HTR-8/SVneo (cell line): ENCODE data around the gene WASHC4.
A peak's percentile ranks its signal among the peaks of the same experiment; 100 is the strongest.
"Not testable (repeated sequence)": the region's sequence is repeated elsewhere in the genome, so short reads cannot be mapped to it uniquely, and the experiment has no call there.

Source experiments
- DNase-seq: peaks from one replicate; pipeline ENCODE4 v3.0.0; 2011; ENCODE audit warnings: low spot score, mixed read lengths; ENCODE audit not compliant: insufficient read length
- FAIRE-seq: peaks from 2 replicates; lab custom pipeline; 2011; peaks lifted over from hg19 to GRCh38; lab: Jason Lieb, UNC

The WASHC4 gene

DNA sequence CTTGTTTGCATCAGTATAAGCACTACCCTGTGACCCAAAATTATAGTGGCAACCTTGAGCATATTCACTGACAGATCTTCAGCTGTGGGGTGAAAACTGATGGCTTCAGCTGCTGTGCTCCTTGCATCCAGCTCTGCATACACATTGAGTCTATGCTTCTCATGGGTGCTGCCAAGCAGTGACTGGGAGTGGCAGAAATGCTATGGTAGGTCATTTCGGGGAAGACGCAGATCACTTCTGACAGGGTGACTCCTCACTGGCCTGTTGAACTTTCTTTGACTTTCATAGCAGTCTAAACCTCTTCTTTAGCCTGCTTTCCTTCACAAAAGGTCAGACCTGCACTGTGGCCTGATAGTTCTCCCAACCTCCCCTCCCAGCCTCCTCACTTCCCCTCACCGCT, 17.7 kb upstream of the WASHC4 start:
- DNase-seq (no peak), FAIRE-seq (no peak)

DNA sequence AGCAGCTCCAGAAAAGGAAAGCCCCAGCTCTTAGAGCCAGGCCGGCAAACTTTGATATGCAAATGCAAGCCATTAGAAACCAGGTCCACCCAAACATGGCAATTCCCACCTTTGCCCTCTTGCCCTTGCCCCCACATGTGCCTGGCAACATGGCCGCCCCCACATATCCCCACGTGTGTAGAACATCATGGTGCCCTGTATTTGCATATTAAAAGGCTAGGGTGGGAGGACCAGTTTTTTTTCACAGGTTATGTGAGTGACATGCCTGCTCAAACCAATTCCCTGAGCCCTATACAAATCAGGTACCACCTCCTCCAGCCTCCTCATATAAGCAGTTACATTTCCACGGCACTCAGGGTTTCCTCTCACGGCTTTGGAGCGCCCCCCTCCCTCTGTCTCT, 17.2 kb upstream of the WASHC4 start:
- FAIRE-seq (no peak), DNase-seq (no peak)

DNA sequence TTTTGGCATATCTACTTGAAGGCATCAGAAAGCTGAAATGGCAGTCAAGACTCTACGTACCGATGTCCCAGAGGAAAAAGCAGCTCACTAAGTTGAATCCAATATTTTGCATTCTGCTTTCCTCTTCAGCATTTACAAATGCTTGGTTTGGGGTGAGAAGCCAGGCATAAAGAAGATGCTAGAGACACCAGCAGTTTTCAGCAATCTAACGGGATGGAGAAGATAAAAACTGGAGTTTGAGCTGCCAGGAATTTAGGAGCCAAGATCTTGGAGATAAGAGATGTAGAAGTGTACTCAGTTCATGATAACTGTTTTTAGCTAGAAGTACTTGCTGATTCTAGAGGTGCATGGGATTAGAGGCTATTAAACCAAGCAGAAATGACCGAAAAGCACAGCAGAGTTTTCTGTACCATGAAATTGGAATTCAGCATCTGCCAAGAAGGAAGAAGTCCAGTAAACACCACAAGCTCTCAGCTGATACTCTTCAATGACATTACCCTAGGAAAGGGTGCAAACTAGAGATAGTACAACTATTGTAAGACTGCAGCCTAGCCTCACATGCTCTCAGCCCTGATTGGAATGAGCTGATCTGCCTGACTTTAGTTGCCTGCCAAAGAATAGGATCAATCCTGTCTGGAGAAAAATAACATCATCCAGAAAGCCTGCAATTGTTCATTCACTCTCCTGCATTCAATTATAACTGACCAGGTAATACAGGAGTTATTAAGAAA, 15.9 kb upstream of the WASHC4 start:
- no peak for DNase-seq
- no peak for FAIRE-seq

DNA sequence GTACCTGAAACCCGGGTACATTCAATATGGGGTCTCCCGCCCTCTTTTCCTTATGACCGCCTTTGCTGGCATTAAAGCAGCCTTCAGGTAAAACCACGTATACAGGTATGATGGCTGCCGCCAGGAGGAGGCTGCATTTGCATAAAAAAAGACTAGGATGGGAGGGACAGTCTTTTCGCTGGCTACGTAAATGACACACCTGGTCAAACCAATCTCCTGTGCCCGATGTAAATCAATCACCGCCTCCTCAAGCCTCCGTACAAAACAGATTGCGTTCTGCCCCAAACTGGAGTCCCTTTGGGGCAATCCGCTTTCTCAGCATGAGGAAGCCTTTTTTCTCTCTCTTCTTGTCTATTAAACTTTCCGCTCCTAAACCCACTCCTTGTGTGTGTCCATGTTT, 15.2 kb upstream of the WASHC4 start:
- no peak for DNase-seq

DNA sequence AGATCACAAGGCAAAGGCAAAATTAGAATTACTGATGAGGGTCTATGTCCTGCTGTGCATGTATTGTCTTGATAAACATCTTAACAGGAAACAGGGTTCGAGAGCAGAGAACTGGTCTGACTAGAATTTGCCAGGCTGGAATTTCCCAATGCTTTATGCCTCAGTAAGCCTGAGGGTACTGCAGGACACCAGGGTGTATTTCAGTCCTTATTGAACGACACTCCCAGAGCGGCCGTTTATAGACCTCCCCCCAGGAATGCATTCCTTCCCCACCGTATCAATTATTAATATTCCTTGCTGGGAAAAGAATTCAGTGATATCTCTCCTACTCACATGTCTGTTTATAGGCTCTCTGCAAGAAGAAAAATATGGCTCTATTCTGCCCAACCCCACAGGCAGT, 12.2 kb upstream of the WASHC4 start:
- not testable (repeated sequence) for FAIRE-seq, DNase-seq

More for the DNA sequence above, 15.2 kb upstream of the WASHC4 start:
- no peak for FAIRE-seq

DNA sequence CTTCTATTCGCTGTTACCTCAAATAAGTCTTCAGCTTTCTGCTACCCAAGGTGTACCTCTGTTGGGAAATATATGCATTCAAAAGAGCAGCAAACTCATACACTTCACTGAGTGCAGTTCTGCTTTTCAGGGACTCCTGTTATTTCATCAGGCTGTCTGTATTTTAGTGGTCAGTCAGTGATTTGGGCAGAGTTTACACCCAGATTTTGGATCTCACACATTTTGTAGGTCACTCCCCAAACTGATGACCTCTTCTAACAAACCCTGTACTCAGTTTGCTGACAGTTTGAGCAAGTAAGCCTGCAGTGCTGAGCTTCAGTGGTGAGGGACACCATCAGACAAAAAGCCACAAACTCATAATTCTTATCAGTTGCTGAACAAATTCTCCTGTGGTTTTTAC, 8.2 kb upstream of the WASHC4 start:
- DNase-seq (no peak), FAIRE-seq (no peak)

DNA sequence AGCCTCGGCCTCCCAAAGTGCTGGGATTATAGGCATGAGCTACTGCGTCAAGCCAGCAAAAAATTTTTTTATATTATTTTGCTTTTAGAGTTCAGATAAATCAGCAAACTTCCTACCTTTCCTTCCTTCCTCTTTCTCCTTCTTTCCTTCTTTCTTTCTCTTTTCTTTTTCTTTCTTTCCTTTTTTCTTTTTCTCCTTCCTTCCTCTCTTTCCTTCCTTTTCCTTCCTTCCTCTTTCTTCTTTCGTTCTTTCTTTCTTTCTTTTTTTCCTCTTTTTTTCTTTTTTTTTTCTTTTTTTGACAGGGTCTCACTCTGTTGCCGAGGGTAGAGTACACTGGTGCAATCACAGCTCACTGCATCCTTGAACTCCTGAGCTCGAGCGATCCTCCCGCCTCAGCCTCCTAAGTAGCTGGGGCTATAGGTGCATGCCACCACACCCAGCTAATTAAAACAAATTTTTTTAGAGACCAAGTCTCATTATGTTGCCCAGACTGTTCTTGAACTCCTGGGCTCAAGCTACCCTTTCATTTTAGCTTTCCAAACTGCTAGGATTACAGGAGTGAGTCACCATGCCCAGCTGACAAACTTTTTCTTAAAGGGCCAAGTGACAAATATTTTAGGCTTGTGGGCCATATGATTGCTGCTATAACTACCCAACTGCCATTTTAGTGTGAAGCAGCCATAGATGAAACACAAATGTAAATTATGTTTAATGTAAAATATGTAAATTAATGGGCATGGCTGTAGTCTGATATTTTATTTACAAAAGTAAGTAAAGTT, 7.1 kb upstream of the WASHC4 start:
- FAIRE-seq = no peak
- no peak for DNase-seq

DNA sequence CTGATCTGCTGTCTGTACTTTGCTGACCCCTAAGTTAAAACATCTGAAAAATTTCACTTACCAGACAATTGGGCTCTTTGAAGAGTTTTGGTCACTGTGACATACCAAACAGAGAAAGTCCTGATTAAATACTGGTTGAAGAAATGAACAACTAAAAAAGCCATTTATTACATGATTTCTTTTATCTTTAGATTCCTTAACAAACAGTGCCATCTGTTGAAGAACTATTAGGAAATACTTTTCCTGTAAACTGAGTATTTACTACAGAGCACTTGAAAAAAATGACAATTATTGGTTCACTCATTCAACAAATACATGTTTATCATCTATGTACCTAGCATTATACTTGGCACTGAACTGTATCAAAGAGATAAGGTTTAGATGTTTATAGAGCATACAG, 6.5 kb upstream of the WASHC4 start:
- no peak for FAIRE-seq
- no peak for DNase-seq

DNA sequence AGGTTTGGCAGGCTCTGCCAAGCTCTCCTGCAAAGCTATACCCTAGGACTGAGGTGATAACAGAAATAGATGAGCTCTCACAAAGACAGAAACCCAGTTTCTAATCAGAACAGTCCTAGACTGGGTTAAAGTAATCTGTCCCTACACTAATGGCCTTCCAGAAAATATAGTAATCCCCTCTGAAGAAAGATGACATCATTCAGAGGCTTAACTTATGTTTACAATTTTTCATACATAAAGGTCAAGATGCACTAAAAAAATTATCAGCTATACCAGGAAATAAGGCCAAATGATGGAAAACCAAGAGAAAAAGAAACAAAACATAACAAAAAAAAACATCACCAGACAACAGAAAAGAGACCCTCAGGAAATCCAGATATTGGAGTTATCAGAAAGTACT, 4.9 kb upstream of the WASHC4 start:
- no peak for FAIRE-seq
- DNase-seq = no peak

DNA sequence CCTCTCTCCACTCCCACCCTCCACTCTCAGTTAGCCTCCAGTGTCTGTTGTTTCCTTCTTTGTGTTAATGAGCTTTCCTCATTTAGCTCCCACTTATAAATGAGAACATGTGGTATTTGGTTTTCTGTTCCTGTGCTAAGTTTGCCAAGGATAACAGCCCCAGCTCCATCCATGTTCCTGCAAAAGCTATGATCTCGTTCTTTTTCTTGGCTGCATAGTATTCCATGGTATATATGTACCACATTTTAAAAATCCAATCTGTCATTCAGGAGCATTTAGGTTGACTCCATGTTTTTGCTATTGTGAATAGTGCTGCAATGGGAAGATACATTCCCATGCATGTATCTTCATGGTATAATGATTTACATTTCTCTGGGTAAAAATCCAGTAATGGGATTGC, 2.8 kb upstream of the WASHC4 start:
- no peak for DNase-seq
- no peak for FAIRE-seq

DNA sequence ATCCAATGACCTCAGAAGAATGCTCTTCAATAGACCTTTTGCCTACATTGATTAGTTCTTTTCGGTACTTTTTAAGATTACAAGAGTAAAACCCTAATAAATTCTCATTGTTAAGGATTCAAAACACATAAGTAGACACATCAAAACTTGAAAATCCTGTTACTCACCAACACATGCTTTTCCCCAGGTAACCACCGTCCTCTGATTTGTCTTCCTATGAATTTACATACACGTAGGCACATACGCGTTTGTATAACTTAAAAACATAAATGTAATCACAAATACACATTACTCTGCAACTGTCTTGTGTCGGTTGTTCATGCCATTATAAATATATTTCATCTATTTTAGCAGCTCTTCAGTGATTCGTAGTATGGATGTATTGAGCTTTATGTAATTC, 910 bp upstream of the WASHC4 start:
- DNase-seq = no peak
- no peak for FAIRE-seq

DNA sequence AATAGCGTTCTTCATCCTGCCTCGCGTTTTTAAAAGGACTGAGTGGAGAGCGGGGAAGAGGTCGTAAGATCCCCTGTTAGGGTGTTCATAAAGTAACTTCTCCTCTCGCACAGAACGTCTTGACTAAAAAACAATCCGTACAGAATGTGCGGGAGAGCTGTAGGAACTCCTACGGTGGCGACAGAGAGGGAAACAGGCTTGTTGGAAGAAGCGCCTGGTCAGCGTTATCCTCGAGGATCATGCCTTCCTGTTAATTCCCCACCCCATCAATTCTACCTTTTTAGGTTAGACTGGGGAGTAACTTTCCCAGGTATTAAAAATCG, 399 bp upstream of the WASHC4 start:
- DNase-seq (peak; percentile 17), FAIRE-seq (no peak)

DNA sequence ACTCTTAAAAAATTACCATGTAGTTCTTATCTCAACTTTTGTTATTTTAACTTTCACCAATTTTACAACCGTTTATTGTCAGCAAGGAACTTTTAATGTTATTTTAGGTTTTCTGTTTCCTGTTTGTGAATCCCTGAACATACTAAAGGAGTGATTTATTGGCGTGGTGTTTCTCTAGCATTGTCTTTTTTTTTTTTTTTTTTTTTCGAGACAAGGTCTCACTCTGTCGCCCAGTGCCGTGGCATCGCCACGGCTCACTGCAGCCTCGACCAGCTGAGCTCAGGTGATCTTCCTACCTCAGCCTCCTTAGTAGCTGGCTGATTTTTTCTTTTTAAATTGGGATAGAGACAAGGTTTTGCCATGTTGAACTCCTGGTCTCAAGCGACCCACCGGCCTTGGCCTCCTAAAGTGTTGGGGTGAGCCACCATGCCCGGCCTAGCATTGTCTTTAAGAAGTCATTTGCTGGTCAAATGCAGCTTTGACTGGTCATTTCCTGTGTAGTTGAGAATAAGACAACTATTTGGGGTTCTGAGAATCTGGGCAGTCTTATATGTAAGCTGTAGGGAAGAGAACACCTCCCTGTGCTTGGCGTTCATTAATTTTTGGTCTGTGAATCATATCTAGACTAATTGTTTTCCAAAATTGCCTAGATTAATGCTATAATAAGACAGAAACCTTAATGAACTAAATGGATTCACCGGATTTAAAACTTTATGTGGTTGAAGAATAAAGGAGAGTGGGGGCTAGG, 2.1 kb downstream of the WASHC4 start:
- FAIRE-seq (no peak), DNase-seq (no peak)

DNA sequence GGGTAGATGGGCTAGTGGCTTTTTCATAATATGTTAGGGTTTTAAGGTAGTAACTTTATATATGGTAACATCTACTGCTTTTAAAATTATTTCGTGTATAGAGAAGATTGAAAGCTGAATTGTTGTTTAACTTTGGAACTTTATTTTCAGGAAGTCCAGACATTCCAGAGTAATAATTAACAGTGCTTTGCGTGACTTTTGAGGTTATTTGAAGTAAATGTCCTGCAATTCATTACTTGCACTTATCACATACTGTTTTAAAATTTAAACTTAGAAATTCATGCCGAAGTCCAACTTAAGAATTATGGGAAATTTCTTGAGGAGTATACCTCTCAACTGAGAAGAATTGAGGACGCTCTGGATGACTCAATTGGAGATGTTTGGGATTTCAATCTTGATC, 3.3 kb downstream of the WASHC4 start:
- no peak for FAIRE-seq
- DNase-seq = no peak

DNA sequence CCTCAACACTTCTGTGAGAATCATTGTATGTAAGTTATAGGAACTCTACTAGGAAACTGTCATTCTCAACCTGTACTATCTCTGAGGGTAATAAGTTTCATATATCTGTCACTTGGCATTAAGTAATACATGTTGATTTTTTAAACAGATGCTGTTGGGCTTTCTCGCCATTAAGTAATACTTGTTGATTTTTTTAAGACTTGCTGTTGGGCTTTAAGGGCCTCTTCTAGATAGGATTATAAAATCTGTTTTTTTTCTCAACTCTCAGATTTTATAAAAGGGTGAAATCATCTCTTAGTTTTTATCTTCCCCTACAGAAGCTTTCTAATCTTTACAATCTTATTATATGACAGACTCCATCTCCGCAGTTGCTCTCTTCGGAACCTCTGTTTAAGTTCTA, 5.6 kb downstream of the WASHC4 start:
- no peak for DNase-seq
- FAIRE-seq = no peak

DNA sequence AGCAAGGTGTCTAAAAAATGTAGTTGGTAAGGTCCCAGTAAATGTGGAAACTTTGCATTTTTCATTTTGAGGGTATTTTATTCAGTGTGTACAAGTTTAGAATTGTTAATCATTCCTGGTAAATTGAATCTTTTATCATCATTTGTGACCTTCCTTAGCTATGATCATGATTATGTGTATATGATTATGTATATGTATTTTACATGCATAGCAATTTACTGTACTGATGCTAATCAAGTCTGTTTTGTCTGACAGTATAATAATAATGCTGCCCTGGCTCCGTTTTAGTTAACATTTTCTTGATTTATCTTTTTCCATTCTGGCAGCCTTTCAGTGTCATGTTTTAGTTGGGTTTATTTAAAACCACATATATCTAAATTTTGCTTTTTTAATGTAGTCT, 9.4 kb downstream of the WASHC4 start:
- no peak for DNase-seq
- FAIRE-seq = no peak

DNA sequence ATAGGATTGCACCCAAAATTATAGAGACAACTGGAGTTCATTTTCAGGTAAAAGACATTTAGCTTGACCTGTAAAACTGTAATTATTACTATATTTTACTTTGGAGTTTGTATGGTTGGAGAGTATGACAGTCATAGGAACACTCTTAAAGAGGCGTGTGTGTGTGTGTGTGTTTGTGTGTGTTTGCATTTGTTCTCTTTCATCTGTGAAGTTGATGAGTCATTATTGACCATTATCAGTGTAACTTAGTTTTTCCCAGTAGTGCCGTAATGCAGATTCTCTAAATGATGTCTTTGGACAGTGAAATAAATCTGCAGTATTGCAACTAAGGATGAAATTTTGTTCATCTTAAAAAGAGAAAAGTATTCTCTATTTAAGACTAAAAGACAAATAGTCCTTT, 13.0 kb downstream of the WASHC4 start:
- FAIRE-seq (no peak), DNase-seq (no peak)

DNA sequence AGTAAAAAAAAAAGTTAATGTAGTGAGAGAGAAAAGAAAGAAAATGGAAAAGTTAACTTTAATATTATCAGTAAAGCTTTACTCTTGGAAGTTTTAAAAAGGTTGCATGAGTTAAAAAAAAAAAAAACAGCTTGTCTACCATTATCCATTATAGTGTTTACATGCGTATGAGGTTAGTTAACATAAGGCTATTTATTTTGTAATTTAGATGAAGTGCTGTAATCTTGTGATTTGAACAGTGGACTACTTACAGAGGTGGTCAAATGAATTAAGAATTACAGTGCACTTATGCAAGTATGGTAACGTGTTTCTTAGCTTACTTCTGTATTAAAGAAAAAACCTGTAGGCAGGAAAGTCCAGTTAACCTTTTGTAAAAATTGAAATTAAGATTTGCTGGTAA, 30.7 kb downstream of the WASHC4 start:
- FAIRE-seq = no peak
- DNase-seq = no peak

DNA sequence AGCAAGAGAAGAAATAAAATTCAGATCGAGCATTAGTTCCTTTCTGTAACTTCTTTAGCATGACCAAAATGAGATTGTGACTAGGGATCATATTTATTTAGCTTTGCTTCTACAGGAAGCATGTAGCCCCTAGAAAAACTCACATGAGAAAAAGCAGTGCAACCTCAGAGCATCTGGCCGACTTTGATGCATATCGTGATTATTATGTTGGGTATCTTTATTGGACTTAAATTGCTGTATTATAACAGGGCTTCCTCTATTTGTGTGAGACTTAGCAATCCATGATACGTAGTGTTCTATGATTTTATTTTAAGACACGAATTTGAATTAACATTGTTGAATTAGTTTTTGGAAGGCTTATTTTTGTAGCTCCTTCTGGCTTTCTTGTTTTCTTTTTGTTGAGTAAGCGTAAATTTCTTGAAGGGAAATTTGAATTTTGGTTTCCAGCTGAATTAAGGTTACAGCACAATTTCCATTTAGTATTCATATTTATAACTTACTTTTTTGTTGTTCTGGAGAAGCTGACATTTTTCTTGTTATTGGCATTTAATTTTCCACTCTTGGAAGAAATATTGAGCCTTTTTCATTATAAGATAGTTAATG, 33.9 kb downstream of the WASHC4 start:
- FAIRE-seq (no peak), DNase-seq (no peak)

DNA sequence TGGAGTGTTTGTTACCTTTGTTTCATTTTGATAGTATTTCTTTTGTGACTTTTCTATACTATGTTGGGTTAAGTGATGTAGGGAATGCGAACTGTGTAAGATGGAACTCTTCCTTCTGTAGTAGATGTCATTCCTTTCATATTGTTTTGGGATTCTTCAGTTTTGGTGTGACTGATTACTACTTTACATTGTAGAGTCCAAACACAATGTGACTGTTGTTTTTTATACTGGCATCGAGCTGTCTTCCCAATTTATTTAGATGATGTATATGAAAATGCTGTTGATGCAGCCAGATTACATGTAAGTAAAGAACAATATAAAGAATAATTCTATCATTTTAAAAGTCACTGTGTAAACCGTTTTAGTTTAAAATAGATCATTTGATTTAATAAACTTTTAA, 34.7 kb downstream of the WASHC4 start:
- DNase-seq (no peak), FAIRE-seq (no peak)

DNA sequence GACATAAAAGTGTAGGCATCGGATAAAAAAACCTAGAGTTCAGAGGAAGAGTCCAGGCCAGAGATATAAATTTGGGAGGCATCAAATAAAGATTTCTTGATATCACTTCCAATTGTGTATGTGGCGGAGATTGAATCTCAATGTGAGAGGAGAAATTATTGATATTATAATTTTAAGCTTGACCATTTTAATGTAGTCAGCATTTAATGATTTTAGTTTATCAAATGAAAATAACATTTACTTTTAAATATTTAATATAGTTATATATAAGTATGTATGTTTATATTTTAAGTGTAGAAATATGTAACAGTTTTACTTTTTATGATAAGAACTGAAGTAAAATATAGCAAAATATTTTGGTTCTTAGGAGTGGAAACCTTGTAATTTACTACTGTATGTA, 48.7 kb downstream of the WASHC4 start:
- no peak for DNase-seq
- no peak for FAIRE-seq
